Measurements from ENCODE around the gene PRKAR1B. TPM values are rescaled to one million over a fixed set of nuclear protein-coding genes. Genes with fewer than 3 reads are reported as not detected.

Gene PRKAR1B
- total RNA-seq, 2 donors from 2014 or later, result 33.5 to 43.2 TPM

DNA sequence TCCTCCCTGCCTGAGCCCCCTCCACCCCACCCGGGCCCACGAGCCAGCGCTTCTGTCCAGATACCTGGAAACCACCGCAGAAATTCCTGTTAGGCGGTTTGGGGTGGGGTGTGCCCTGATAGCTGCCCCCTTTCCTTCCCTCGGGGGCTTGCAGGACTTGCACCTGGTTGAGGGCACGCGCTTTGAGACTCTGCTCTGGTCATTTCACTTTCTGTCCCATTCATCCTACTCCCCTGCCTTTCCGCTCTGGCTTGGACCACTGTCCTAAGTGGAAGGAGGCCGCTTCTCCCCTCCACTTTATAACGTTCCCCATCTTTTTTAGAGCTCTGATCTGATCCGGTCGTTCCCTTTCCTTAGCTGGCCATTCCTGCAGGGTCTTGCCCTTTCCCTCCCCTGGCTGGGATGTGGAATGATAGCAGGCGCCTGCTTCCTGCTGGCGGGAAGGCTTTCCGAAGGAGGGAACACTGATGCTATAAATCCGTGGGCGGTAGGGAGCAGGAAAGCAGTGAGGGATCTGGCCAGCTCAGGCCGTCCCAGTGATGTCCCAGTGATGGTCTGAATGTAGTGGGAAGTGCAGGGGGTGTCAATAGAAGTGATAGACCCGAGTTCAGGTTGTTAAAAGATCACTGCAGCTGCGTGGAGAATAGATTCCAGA lies 852 bp upstream of the PRKAR1B start:
- H3K27me3 Mint-ChIP-seq (ENCODE audit: insufficient read depth), result no peaks in the 10 kb centered on the region
- H3K9me3 ChIP-seq (ENCODE audit: control insufficient read depth, low read length), result peaks cover 29% of the 10 kb centered on the region
- peaks cover 33% of the 10 kb centered on the region for H3K9me3 Mint-ChIP-seq
- no peak overlapping the region for H3K9ac ChIP-seq (ENCODE audit: extremely low read depth, low read length, poor library complexity, severe bottlenecking)
- no peaks in the 10 kb centered on the region for H3K27me3 ChIP-seq (ENCODE audit: control insufficient read depth, insufficient read depth, low read length, poor library complexity, severe bottlenecking)
- peak overlapping the region; percentile 62 for H3K4me3 Mint-ChIP-seq
- TF ChIP-seq, protein P1, sequence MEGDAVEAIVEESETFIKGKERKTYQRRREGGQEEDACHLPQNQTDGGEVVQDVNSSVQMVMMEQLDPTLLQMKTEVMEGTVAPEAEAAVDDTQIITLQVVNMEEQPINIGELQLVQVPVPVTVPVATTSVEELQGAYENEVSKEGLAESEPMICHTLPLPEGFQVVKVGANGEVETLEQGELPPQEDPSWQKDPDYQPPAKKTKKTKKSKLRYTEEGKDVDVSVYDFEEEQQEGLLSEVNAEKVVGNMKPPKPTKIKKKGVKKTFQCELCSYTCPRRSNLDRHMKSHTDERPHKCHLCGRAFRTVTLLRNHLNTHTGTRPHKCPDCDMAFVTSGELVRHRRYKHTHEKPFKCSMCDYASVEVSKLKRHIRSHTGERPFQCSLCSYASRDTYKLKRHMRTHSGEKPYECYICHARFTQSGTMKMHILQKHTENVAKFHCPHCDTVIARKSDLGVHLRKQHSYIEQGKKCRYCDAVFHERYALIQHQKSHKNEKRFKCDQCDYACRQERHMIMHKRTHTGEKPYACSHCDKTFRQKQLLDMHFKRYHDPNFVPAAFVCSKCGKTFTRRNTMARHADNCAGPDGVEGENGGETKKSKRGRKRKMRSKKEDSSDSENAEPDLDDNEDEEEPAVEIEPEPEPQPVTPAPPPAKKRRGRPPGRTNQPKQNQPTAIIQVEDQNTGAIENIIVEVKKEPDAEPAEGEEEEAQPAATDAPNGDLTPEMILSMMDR (conservative IDR thresholded peaks at IDR 0.05), result peak; percentile 14
- H3K27ac ChIP-seq (ENCODE audit: low read depth, low read length), result no peak overlapping the region
- peaks cover 5% of the 10 kb centered on the region for H3K4me1 Mint-ChIP-seq
- H3K4me3 ChIP-seq (ENCODE audit: low read length), result peak overlapping the region; percentile 81
- H3K36me3 ChIP-seq (ENCODE audit: control insufficient read depth, insufficient read depth, low read length), result peaks cover 32% of the 10 kb centered on the region
- H3K36me3 Mint-ChIP-seq (ENCODE audit: low read depth), result peaks cover 41% of the 10 kb centered on the region
- peak overlapping the region; percentile 50 for H3K27ac Mint-ChIP-seq
- 33 to 47% methylated on average over 10 to 21 of the region's 21 CpGs for WGBS, 2 experiments (ENCODE audit: insufficient coverage in 1 of 2, insufficient read length in 1 of 2)
- peak; percentile 60 for DNase-seq
- no peaks in the 10 kb centered on the region for H3K4me1 ChIP-seq (ENCODE audit: control insufficient read depth, insufficient read depth, low read length)

DNA sequence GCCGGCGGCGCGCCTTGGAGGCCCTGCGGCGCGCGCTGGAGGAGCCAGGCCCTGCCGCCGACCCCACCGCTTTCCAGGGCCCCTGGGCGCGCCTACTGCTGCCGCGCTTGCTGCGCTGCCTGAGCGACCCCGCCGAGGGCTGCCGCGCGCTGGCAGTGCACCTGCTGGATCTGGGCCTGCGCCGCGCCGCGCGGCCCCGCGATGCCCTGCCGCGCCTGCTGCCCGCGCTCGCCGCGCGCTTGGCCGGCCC lies 302 bp downstream of the PRKAR1B start:
- TF ChIP-seq, protein P1 (conservative IDR thresholded peaks at IDR 0.05), result no peak
- Mint-ChIP-seq H3K27ac (no peak overlapping the region), H3K4me1 (peaks cover 5% of the 10 kb centered on the region), H3K27me3 (ENCODE audit: insufficient read depth) (peaks cover 1% of the 10 kb centered on the region), H3K9me3 (peaks cover 36% of the 10 kb centered on the region), H3K36me3 (ENCODE audit: low read depth) (peaks cover 51% of the 10 kb centered on the region), H3K4me3 (peak overlapping the region; percentile 62)
- Histone ChIP-seq H3K4me1 (ENCODE audit: control insufficient read depth, insufficient read depth, low read length) (no peaks in the 10 kb centered on the region), H3K9me3 (ENCODE audit: control insufficient read depth, low read length) (peaks cover 36% of the 10 kb centered on the region), H3K27me3 (ENCODE audit: control insufficient read depth, insufficient read depth, low read length, poor library complexity, severe bottlenecking) (no peaks in the 10 kb centered on the region), H3K36me3 (ENCODE audit: control insufficient read depth, insufficient read depth, low read length) (peaks cover 29% of the 10 kb centered on the region), H3K9ac (ENCODE audit: extremely low read depth, low read length, poor library complexity, severe bottlenecking) (no peak overlapping the region), H3K4me3 (ENCODE audit: low read length) (peak overlapping the region; percentile 78), H3K27ac (ENCODE audit: low read depth, low read length) (no peak overlapping the region)
- 0% methylated on average over 13 to 39 of the region's 39 CpGs for WGBS, 2 experiments (ENCODE audit: insufficient coverage in 1 of 2, insufficient read length in 1 of 2)
- no peak for DNase-seq

DNA sequence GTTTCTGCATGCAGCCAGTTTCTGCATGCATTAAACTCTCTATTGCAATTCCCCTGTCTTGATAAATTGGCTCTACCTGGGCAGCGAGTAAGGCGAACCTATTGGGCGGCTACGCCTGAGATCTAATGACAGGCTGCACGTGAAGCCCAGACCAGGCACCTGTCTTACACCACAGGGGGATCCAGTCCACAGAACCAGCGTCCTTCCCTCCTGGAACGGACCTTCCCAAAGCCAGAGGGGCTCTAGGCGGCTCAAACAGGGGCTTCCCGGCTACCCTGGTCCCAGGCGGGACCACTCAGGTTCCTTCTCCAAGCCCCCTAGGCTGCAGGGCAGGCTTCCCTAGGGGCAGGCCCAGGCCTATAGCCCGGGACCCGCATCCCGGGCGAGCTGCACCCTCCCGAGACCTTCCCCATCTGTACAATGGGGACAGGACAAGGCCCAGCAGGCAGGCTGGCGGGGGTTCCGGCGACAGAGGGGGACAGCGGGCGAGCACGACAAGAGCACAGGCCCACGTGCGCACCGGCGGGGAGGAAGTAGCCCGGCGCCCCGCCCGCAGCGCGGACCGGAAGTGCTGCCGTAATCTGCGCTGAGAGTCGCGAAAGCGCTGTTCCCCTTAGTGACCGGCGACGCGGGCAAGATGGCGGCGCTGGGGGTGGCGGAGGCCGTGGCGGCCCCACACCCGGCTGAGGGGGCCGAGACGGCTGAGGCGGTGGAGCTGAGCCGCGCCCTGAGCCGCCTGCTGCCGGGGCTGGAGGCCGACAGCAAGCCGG lies 812 bp downstream of the PRKAR1B start, which contains the start of gene DNAAF5:
DNAAF5 (plus strand) TSS at position 616 of the 770 bp plus-strand sequence; CDS start at position 638, 22 bp downstream.
- Mint-ChIP-seq H3K4me3 (peak within 1 kb of the TSS; percentile 62), H3K36me3 (ENCODE audit: low read depth) (peaks cover 53% of the 10 kb centered on the region), H3K27me3 (ENCODE audit: insufficient read depth) (peaks cover 1% of the 10 kb centered on the region), H3K27ac (no peak within 1 kb of the TSS), H3K4me1 (peaks cover 5% of the 10 kb centered on the region), H3K9me3 (peaks cover 41% of the 10 kb centered on the region)
- WGBS, 2 experiments (ENCODE audit: insufficient coverage in 1 of 2, insufficient read length in 1 of 2), result 10 to 28% methylated on average over 14 to 56 of the region's 56 CpGs
- Histone ChIP-seq H3K27me3 (ENCODE audit: control insufficient read depth, insufficient read depth, low read length, poor library complexity, severe bottlenecking) (no peaks in the 10 kb centered on the region), H3K9ac (ENCODE audit: extremely low read depth, low read length, poor library complexity, severe bottlenecking) (peak within 1 kb of the TSS; percentile 12), H3K9me3 (ENCODE audit: control insufficient read depth, low read length) (peaks cover 40% of the 10 kb centered on the region), H3K4me1 (ENCODE audit: control insufficient read depth, insufficient read depth, low read length) (no peaks in the 10 kb centered on the region), H3K36me3 (ENCODE audit: control insufficient read depth, insufficient read depth, low read length) (peaks cover 26% of the 10 kb centered on the region), H3K4me3 (ENCODE audit: low read length) (peak within 1 kb of the TSS; percentile 81), H3K27ac (ENCODE audit: low read depth, low read length) (no peak within 1 kb of the TSS)
- peak; percentile 93 for DNase-seq
- TF ChIP-seq, protein P1 (conservative IDR thresholded peaks at IDR 0.05), result no peak

Measured in endodermal cell (in vitro differentiated cells).